Measurements from ENCODE around the gene MBOAT2. TPM values are rescaled to one million over a fixed set of nuclear protein-coding genes. Genes with fewer than 3 reads are reported as not detected.
"Not testable (repeated sequence)": the region's sequence is repeated elsewhere in the genome, so short reads cannot be mapped to it uniquely, and the experiment has no call there.

The MBOAT2 gene
- total RNA-seq, 3 donors from 2014 or later: 36.1 to 65.6 (median 50.6) TPM

DNA sequence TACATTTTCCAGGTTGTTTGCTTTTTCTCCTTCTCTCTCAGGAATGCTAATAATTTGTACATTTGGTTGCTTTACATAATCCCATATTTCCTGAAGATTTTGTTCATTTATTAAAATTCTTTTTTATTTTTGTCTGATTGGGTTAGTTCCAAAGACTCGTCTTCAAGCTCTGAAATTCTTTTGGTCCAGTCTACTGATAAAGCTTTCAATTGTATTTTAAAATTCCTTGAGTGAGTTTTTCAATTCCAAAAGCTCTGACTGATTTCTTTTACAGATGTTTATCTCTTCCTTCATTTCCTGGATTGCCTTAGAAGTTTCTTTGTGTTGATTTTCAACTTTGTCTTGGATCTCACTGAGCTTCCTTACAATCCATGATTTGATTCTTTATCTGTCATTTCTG lies 50.0 kb downstream of the MBOAT2 start:
- TF ChIP-seq, protein P1, sequence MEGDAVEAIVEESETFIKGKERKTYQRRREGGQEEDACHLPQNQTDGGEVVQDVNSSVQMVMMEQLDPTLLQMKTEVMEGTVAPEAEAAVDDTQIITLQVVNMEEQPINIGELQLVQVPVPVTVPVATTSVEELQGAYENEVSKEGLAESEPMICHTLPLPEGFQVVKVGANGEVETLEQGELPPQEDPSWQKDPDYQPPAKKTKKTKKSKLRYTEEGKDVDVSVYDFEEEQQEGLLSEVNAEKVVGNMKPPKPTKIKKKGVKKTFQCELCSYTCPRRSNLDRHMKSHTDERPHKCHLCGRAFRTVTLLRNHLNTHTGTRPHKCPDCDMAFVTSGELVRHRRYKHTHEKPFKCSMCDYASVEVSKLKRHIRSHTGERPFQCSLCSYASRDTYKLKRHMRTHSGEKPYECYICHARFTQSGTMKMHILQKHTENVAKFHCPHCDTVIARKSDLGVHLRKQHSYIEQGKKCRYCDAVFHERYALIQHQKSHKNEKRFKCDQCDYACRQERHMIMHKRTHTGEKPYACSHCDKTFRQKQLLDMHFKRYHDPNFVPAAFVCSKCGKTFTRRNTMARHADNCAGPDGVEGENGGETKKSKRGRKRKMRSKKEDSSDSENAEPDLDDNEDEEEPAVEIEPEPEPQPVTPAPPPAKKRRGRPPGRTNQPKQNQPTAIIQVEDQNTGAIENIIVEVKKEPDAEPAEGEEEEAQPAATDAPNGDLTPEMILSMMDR (IDR thresholded peaks at IDR 0.05): no peak
- H3K9me3 ChIP-seq: peaks cover 14% of the 10 kb centered on the region
- no peaks in the 10 kb centered on the region for H3K36me3 ChIP-seq (ENCODE audit: low read depth)
- DNase-seq (no peak), ATAC-seq (no peak)
- no peaks in the 10 kb centered on the region for H3K4me1 ChIP-seq (ENCODE audit: low read depth)
- H3K4me3 ChIP-seq: no peak overlapping the region
- intact Hi-C loops (cut with DNase I, micrococcal nuclease): no loop called here

DNA sequence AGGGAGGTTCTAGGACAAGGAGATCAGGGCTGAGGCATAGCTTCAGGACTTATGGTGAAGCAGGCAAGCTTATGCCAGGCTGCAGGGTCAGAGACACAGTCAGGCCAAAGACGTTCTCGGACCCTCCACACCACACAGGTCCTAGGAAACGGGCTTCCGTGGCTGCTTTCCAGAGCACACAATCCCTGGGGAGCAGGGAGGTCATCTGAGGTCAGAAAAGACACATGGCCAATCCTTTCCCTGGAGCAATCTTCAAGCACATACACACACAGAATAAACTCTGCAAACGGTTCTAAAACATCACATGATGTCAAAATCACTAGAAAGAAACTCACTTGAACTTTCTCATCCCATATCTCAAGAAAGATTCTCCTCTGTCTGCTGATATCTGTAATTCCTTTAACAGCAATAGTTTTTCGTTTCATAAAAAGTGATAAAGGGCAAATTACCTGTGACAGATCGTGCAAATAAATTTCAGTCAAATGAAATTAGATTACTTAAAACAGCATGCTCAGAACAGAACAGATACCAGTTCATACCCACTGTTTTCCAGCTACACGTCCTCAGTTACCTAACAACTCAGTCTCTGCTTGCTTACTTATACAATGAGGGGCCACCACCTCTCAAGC lies 63.9 kb downstream of the MBOAT2 start:
- TF ChIP-seq, protein P1 (IDR thresholded peaks at IDR 0.05): no peak
- H3K4me3 ChIP-seq: no peak overlapping the region
- ATAC-seq: no peak
- H3K36me3 ChIP-seq (ENCODE audit: low read depth): no peaks in the 10 kb centered on the region
- intact Hi-C loops (cut with DNase I, micrococcal nuclease): no loop called here
- no peak for DNase-seq
- no peaks in the 10 kb centered on the region for H3K4me1 ChIP-seq (ENCODE audit: low read depth)
- no peaks in the 10 kb centered on the region for H3K9me3 ChIP-seq

DNA sequence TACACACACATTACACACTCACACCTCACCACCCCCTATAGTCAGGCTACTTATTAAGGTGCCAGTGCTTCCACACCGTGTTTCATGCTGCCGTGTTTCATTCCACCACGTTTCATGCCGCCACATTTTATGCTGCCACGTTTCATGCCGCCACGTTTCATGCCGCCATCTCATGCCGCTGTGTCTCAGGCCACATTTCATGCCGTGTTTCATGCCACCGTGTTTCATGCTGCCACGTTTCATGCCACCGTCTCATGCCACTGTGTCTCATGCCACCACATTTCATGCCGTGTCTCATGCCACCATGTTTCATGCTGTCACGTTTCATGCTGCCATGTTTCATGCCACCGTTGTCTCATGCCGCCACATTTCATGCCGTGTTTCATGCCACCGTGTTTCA lies 65.1 kb downstream of the MBOAT2 start:
- no peak for ATAC-seq
- intact Hi-C loops (cut with DNase I, micrococcal nuclease): no loop called here
- Histone ChIP-seq H3K36me3 (ENCODE audit: low read depth) (no peaks in the 10 kb centered on the region), H3K4me1 (ENCODE audit: low read depth) (no peaks in the 10 kb centered on the region), H3K9me3 (no peaks in the 10 kb centered on the region), H3K4me3 (no peak overlapping the region)
- no peak for DNase-seq
- TF ChIP-seq, protein P1 (IDR thresholded peaks at IDR 0.05): no peak

DNA sequence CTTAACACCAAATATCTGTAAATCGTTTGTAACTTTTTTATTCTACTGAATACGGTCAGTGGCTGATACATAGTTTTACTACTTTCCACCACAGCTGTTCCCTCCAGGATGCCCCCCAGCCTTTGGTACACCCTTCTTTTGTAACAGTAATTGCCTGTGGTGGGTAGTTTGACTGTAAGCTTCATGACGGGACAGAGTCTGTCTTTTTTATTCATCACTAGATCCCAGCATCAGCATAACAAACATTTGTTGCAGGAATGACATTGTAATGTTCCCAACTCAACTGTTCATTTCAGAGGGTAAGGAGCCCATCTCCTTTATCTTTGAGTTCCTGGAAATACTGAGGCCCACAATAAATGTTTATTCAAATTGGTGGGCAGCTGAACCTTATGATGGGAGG lies 67.5 kb downstream of the MBOAT2 start:
- DNase-seq (no peak), ATAC-seq (no peak)
- H3K4me1 ChIP-seq (ENCODE audit: low read depth): no peaks in the 10 kb centered on the region
- no peaks in the 10 kb centered on the region for H3K9me3 ChIP-seq
- no peaks in the 10 kb centered on the region for H3K36me3 ChIP-seq (ENCODE audit: low read depth)
- TF ChIP-seq, protein P1 (IDR thresholded peaks at IDR 0.05): no peak
- intact Hi-C loops (cut with DNase I, micrococcal nuclease): no loop called here
- H3K4me3 ChIP-seq: no peak overlapping the region

DNA sequence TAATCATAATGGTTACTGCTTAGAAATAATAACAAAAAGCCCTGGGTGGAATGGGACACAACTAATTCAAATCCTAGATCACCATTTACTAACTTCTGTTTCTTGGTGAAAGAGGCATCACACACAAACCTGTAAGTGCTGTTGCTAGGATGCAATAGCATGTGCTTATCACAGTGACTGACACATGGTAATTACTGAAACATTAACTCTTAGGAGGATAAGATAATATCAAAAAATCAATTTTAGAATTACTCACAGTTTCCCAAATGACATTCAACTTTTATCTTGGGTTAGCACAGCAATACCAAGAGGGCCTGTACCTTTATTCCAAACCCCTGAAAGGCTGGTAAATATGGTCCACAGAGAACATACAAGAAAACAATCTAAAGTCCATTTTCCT lies 69.1 kb downstream of the MBOAT2 start:
- no peaks in the 10 kb centered on the region for H3K4me1 ChIP-seq (ENCODE audit: low read depth)
- H3K36me3 ChIP-seq (ENCODE audit: low read depth): no peaks in the 10 kb centered on the region
- no peak overlapping the region for H3K4me3 ChIP-seq
- no peak for DNase-seq
- TF ChIP-seq, protein P1 (IDR thresholded peaks at IDR 0.05): no peak
- ATAC-seq: no peak
- intact Hi-C loops (cut with DNase I, micrococcal nuclease): no loop called here
- H3K9me3 ChIP-seq: no peaks in the 10 kb centered on the region

DNA sequence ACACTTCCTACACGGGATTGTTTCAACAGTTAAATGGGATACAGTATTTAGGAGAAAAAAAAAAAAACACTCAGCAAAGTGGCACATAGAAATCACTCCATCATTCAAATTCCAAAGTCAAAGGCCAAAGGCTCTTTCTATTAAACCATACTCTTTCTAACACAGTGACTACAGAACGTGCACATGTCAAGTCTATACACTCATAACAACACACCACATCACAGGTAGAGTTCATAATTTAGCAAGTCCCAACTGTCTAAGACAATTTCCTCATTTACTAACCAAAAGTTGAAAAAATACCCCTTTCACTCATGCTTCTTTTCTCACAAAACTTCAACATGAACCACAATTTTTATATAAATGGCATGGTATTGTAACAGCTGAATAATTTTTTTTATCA lies 70.8 kb downstream of the MBOAT2 start:
- TF ChIP-seq, protein P1 (IDR thresholded peaks at IDR 0.05): no peak
- no peaks in the 10 kb centered on the region for H3K9me3 ChIP-seq
- H3K4me1 ChIP-seq (ENCODE audit: low read depth): no peaks in the 10 kb centered on the region
- no peak for ATAC-seq
- H3K36me3 ChIP-seq (ENCODE audit: low read depth): no peaks in the 10 kb centered on the region
- DNase-seq: no peak
- intact Hi-C loops (cut with DNase I, micrococcal nuclease): no loop called here
- no peak overlapping the region for H3K4me3 ChIP-seq

DNA sequence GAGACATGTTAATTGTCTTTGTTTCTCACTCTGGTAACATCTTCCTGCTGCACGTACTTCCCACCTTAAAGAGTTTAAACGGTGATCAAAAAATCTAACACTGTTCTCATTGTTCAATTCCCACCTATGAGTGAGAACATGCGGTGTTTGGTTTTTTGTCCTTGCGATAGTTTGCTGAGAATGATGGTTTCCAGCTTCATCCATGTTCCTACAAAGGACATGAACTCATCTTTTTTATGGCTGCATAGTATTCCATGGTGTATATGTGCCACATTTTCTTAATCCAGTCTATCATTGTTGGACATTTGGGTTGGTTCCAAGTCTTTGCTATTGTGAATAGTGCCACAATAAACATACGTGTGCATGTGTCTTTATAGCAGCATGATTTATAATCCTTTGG lies 73.3 kb downstream of the MBOAT2 start:
- H3K4me3 ChIP-seq; H3K36me3 ChIP-seq (ENCODE audit: low read depth); H3K4me1 ChIP-seq (ENCODE audit: low read depth); H3K9me3 ChIP-seq; intact Hi-C loops (cut with DNase I, micrococcal nuclease); DNase-seq; ATAC-seq: not testable (repeated sequence)
